Astrocyte (in vitro differentiated cells and primary cell): Measurements from ENCODE around the gene LY6G5B. TPM values are rescaled to one million over a fixed set of nuclear protein-coding genes. Genes with fewer than 3 reads are reported as not detected.

ENCODE experiments used
- DNase-seq: peaks from one replicate; pipeline ENCODE4 v3.0.0-alpha.2; 2010; ENCODE audit warnings: low read depth
- FAIRE-seq: peaks from 2 replicates; lab custom pipeline; 2011; peaks lifted over from hg19 to GRCh38; lab: Jason Lieb, UNC
- H2AFZ ChIP-seq: 2 replicates; pipeline ENCODE4 v1.6.0; 2012; ENCODE audit warnings: low read depth, low read length, inconsistent platforms
- H3K27ac ChIP-seq: 2 replicates; pipeline ENCODE4 v1.5.1; 2011; ENCODE audit warnings: low read depth, low read length, inconsistent platforms
- H3K27me3 ChIP-seq: 2 replicates; pipeline ENCODE4 v1.6.0; 2011; ENCODE audit warnings: low read length, inconsistent platforms; ENCODE audit not compliant: insufficient read depth
- H3K36me3 ChIP-seq: 2 replicates; pipeline ENCODE4 v1.5.1; 2011; ENCODE audit warnings: low read length, inconsistent platforms; ENCODE audit not compliant: insufficient read depth
- H3K4me1 ChIP-seq: 2 replicates; pipeline ENCODE4 v1.5.1; 2011; ENCODE audit warnings: low read length, inconsistent platforms; ENCODE audit not compliant: insufficient read depth
- H3K4me2 ChIP-seq: 2 replicates; pipeline ENCODE4 v1.6.0; 2012; ENCODE audit warnings: low read length, inconsistent platforms
- H3K4me3 ChIP-seq: 2 replicates; pipeline ENCODE4 v1.5.1; 2011; ENCODE audit warnings: low read depth, mild to moderate bottlenecking, low read length, inconsistent platforms; ENCODE audit not compliant: insufficient read depth
- H3K79me2 ChIP-seq: 2 replicates; pipeline ENCODE4 v1.6.0; 2012; ENCODE audit warnings: mild to moderate bottlenecking, low read length, inconsistent platforms; ENCODE audit not compliant: insufficient read depth
- H3K9ac ChIP-seq: 2 replicates; pipeline ENCODE4 v1.6.0; 2012; ENCODE audit warnings: mild to moderate bottlenecking, low read length, inconsistent platforms
- H3K9me3 ChIP-seq: 2 replicates; pipeline ENCODE4 v1.5.1; 2012; ENCODE audit warnings: low read depth, mild to moderate bottlenecking, low read length, inconsistent platforms; ENCODE audit not compliant: insufficient read depth
- H4K20me1 ChIP-seq: 2 replicates; pipeline ENCODE4 v1.6.0; 2012; ENCODE audit warnings: low read length, inconsistent platforms; ENCODE audit not compliant: insufficient read depth
- H3K27ac Mint-ChIP-seq: one replicate; pipeline ENCODE4 v1.8.0; 2021; ENCODE audit warnings: mild to moderate bottlenecking, mixed read lengths; ENCODE audit not compliant: unreplicated experiment
- H3K27me3 Mint-ChIP-seq: one replicate; pipeline ENCODE4 v1.8.0; 2021; ENCODE audit warnings: low read depth, mixed read lengths; ENCODE audit not compliant: unreplicated experiment
- H3K36me3 Mint-ChIP-seq: one replicate; pipeline ENCODE4 v1.8.0; 2021; ENCODE audit warnings: low read depth, mixed read lengths; ENCODE audit not compliant: unreplicated experiment
- H3K4me1 Mint-ChIP-seq: one replicate; pipeline ENCODE4 v1.8.0; 2021; ENCODE audit warnings: low read depth, mixed read lengths; ENCODE audit not compliant: unreplicated experiment
- H3K4me3 Mint-ChIP-seq: one replicate; pipeline ENCODE4 v1.8.0; 2021; ENCODE audit warnings: mild to moderate bottlenecking, moderate library complexity, mixed read lengths; ENCODE audit not compliant: unreplicated experiment
- H3K9me3 Mint-ChIP-seq: one replicate; pipeline ENCODE4 v1.8.0; 2021; ENCODE audit warnings: mild to moderate bottlenecking, mixed read lengths; ENCODE audit not compliant: unreplicated experiment
- CTCF ChIP-seq: IDR thresholded peaks from 2 replicates; pipeline ENCODE4 v1.5.1; 2011; ENCODE audit warnings: low read depth, mild to moderate bottlenecking, inconsistent platforms, low read length, moderate library complexity; ENCODE audit not compliant: insufficient read depth
- EZH2 ChIP-seq: IDR thresholded peaks from 2 replicates; pipeline ENCODE4 v1.6.1; 2012; ENCODE audit warnings: mild to moderate bottlenecking, low read length, inconsistent platforms; ENCODE audit not compliant: insufficient read depth
- total RNA-seq: library from RNA; stranded (reverse); gene quantifications from 2 replicates; pipeline ENCODE4 v1.2.1, GENCODE V29; 2021

The LY6G5B gene
- total RNA-seq, 1 donor from 2014 or later, result 20.3 TPM

GRCh38 chr6:31711233-31711632 lies 41.5 kb downstream of the LY6G5B start:
- H3K9ac ChIP-seq, result no peak overlapping the region
- no peak overlapping the region for H2AFZ ChIP-seq
- no peak overlapping the region for H3K4me3 ChIP-seq
- Mint-ChIP-seq H3K27me3 (peaks cover 20% of the 10 kb centered on the region), H3K4me1 (peaks cover 6% of the 10 kb centered on the region), H3K36me3 (peaks cover 2% of the 10 kb centered on the region), H3K4me3 (no peak overlapping the region), H3K9me3 (no peaks in the 10 kb centered on the region), H3K27ac (no peak overlapping the region)
- no peaks in the 10 kb centered on the region for H4K20me1 ChIP-seq
- no peak overlapping the region for H3K4me2 ChIP-seq
- H3K36me3 ChIP-seq, result no peaks in the 10 kb centered on the region
- peaks cover 2% of the 10 kb centered on the region for H3K27me3 ChIP-seq
- no peaks in the 10 kb centered on the region for H3K9me3 ChIP-seq
- no peak overlapping the region for H3K27ac ChIP-seq
- DNase-seq (no peak), FAIRE-seq (no peak)
- no peak for TF ChIP-seq CTCF
- TF ChIP-seq EZH2, result no peak
- H3K4me1 ChIP-seq, result no peaks in the 10 kb centered on the region
- no peaks in the 10 kb centered on the region for H3K79me2 ChIP-seq

GRCh38 chr6:31712296-31712695 lies 42.5 kb downstream of the LY6G5B start:
- no peak overlapping the region for H3K27ac ChIP-seq
- no peak overlapping the region for H3K4me2 ChIP-seq
- no peak for DNase-seq
- FAIRE-seq, result no peak
- H3K27ac Mint-ChIP-seq, result no peak overlapping the region
- no peaks in the 10 kb centered on the region for H3K79me2 ChIP-seq
- H4K20me1 ChIP-seq, result no peaks in the 10 kb centered on the region
- peaks cover 2% of the 10 kb centered on the region for H3K27me3 ChIP-seq
- no peak for TF ChIP-seq EZH2
- H3K36me3 ChIP-seq, result no peaks in the 10 kb centered on the region
- H3K9ac ChIP-seq, result no peak overlapping the region
- H2AFZ ChIP-seq, result no peak overlapping the region
- H3K4me3 ChIP-seq, result no peak overlapping the region
- no peak overlapping the region for H3K4me3 Mint-ChIP-seq
- H3K9me3 ChIP-seq, result no peaks in the 10 kb centered on the region
- peaks cover 6% of the 10 kb centered on the region for H3K4me1 Mint-ChIP-seq
- H3K36me3 Mint-ChIP-seq, result peaks cover 2% of the 10 kb centered on the region
- no peaks in the 10 kb centered on the region for H3K4me1 ChIP-seq
- peaks cover 15% of the 10 kb centered on the region for H3K27me3 Mint-ChIP-seq
- no peaks in the 10 kb centered on the region for H3K9me3 Mint-ChIP-seq

- DNase-seq (no peak), FAIRE-seq (no peak)
- Histone ChIP-seq H3K36me3 (no peaks in the 10 kb centered on the region), H3K27ac (no peak overlapping the region), H4K20me1 (no peaks in the 10 kb centered on the region), H3K9ac (no peak overlapping the region), H2AFZ (no peak overlapping the region), H3K4me1 (no peaks in the 10 kb centered on the region), H3K4me2 (no peak overlapping the region), H3K4me3 (no peak overlapping the region), H3K9me3 (no peaks in the 10 kb centered on the region), H3K79me2 (no peaks in the 10 kb centered on the region), H3K27me3 (peaks cover 2% of the 10 kb centered on the region)
- Mint-ChIP-seq H3K4me1 (peaks cover 6% of the 10 kb centered on the region), H3K36me3 (peaks cover 2% of the 10 kb centered on the region), H3K4me3 (no peak overlapping the region), H3K27ac (no peak overlapping the region), H3K27me3 (peaks cover 14% of the 10 kb centered on the region), H3K9me3 (peaks cover under 1% of the 10 kb centered on the region)
- no peak for TF ChIP-seq CTCF
- no peak for TF ChIP-seq EZH2
Measured at GRCh38 chr6:31713465-31713864, 43.7 kb downstream of the LY6G5B start.
